Measurements from ENCODE around the gene BPTF.

GRCh38 chr17:67865438-67865837 lies 40.1 kb downstream of the BPTF start:
- TF ChIP-seq CTCF (conservative IDR thresholded peaks at IDR 0.05 in 1 of 2, IDR thresholded peaks at IDR 0.05 in 1 of 2; ENCODE audit: extremely low read depth in 1 of 2, insufficient read depth in 1 of 2, low read depth in 1 of 2, low read length in 2 of 2) (no peak), EZH2 (IDR thresholded peaks at IDR 0.05; ENCODE audit: borderline replicate concordance, low read length) (no peak)
